ENCODE measurements around the gene ZNF90.
A peak's percentile ranks its signal among the peaks of the same experiment; 100 is the strongest.
"Not testable (repeated sequence)": the region's sequence is repeated elsewhere in the genome, so short reads cannot be mapped to it uniquely, and the experiment has no call there.

The ZNF90 gene

GRCh38 chr19:20077791-20078463 lies at the start of gene ZNF90:
TSS of gene ZNF90 (plus strand) at chr19:20078000. CDS start at chr19:20078133, 133 bp downstream.
- peak; percentile 84 to 91 for DNase-seq

GRCh38 chr19:20028611-20029010 lies 49.2 kb upstream of the ZNF90 start:
- no peak for DNase-seq

GRCh38 chr19:20035935-20036334 lies 41.9 kb upstream of the ZNF90 start:
- DNase-seq = no peak

GRCh38 chr19:20038358-20039202 lies 39.2 kb upstream of the ZNF90 start:
- DNase-seq = no peak

GRCh38 chr19:20039203-20039723 lies 38.5 kb upstream of the ZNF90 start, which contains the start of gene ZNF682:
TSS of gene ZNF682 (minus strand) at chr19:20039505. CDS start at chr19:20039345, 160 bp downstream.
- peak; percentile 97 for DNase-seq

- DNase-seq = no peak
Measured at GRCh38 chr19:20044663-20045062, 33.1 kb upstream of the ZNF90 start.

GRCh38 chr19:20045742-20046141 lies 32.1 kb upstream of the ZNF90 start:
- DNase-seq = not testable (repeated sequence)

- peak; percentile 77 to 84 for DNase-seq
Measured at GRCh38 chr19:20051841-20052768, 25.7 kb upstream of the ZNF90 start.

- DNase-seq = not testable (repeated sequence)
Measured at GRCh38 chr19:20058738-20059137, 19.1 kb upstream of the ZNF90 start.

GRCh38 chr19:20060282-20060681 lies 17.5 kb upstream of the ZNF90 start:
- DNase-seq = no peak

- DNase-seq = no peak
Measured at GRCh38 chr19:20066861-20067260, 10.9 kb upstream of the ZNF90 start.

- no peak for DNase-seq
Measured at GRCh38 chr19:20067943-20068342, 9.9 kb upstream of the ZNF90 start.

GRCh38 chr19:20068559-20068958 lies 9.2 kb upstream of the ZNF90 start:
- DNase-seq = not testable (repeated sequence)

- no peak for DNase-seq
Measured at GRCh38 chr19:20070691-20071090, 7.1 kb upstream of the ZNF90 start.

GRCh38 chr19:20072936-20073335 lies 4.9 kb upstream of the ZNF90 start:
- no peak for DNase-seq

GRCh38 chr19:20078581-20079031 lies 806 bp downstream of the ZNF90 start:
- DNase-seq = peak; percentile 6 to 24

- no peak for DNase-seq
Measured at GRCh38 chr19:20079476-20079875, 1.7 kb downstream of the ZNF90 start.

GRCh38 chr19:20080656-20081055 lies 2.9 kb downstream of the ZNF90 start:
- no peak for DNase-seq

GRCh38 chr19:20082232-20082833 lies 4.5 kb downstream of the ZNF90 start:
- not testable (repeated sequence) for DNase-seq

- not testable (repeated sequence) for DNase-seq
Measured at GRCh38 chr19:20082876-20083275, 5.1 kb downstream of the ZNF90 start.

GRCh38 chr19:20102097-20102496 lies 24.3 kb downstream of the ZNF90 start:
- no peak for DNase-seq
